Stimulated activated CD4-positive, alpha-beta T cell treated with anti-CD3 and anti-CD28 coated beads, Interleukin-4, amount 100 ng/mL, for 24 hours (primary cell): ENCODE results near the gene PHF21B.
"Not testable (repeated sequence)": the region's sequence is repeated elsewhere in the genome, so short reads cannot be mapped to it uniquely, and the experiment has no call there.

ENCODE experiments used
- DNase-seq: peaks from one replicate; pipeline ENCODE4 v3.0.0-alpha.2; 2020

The PHF21B gene

GRCh38 chr22:44862981-44863860 lies 146.6 kb downstream of the PHF21B start:
- DNase-seq, result no peak

- no peak for DNase-seq
Measured at GRCh38 chr22:44862281-44862680, 147.5 kb downstream of the PHF21B start.

- no peak for DNase-seq
Measured at GRCh38 chr22:44861245-44861644, 148.6 kb downstream of the PHF21B start.

GRCh38 chr22:44860311-44860710 lies 149.5 kb downstream of the PHF21B start:
- DNase-seq, result no peak

- DNase-seq, result no peak
Measured at GRCh38 chr22:44859641-44860040, 150.2 kb downstream of the PHF21B start.

- DNase-seq, result not testable (repeated sequence)
Measured at GRCh38 chr22:44858819-44859218, 151.0 kb downstream of the PHF21B start.

- DNase-seq, result peak; percentile 9
Measured at GRCh38 chr22:44855855-44856254, 153.9 kb downstream of the PHF21B start.

- DNase-seq, result not testable (repeated sequence)
Measured at GRCh38 chr22:44854641-44855040, 155.2 kb downstream of the PHF21B start.

GRCh38 chr22:44850946-44851345 lies 158.9 kb downstream of the PHF21B start:
- no peak for DNase-seq

- DNase-seq, result no peak
Measured at GRCh38 chr22:44848791-44849420, 160.9 kb downstream of the PHF21B start.

- no peak for DNase-seq
Measured at GRCh38 chr22:44848296-44848741, 161.5 kb downstream of the PHF21B start.

GRCh38 chr22:44847892-44848291 lies 161.9 kb downstream of the PHF21B start:
- DNase-seq, result no peak

GRCh38 chr22:44847380-44847779 lies 162.4 kb downstream of the PHF21B start:
- no peak for DNase-seq

GRCh38 chr22:44846726-44847275 lies 163.0 kb downstream of the PHF21B start:
- DNase-seq, result no peak

- no peak for DNase-seq
Measured at GRCh38 chr22:44845796-44846720, 163.7 kb downstream of the PHF21B start.

- no peak for DNase-seq
Measured at GRCh38 chr22:44845191-44845590, 164.6 kb downstream of the PHF21B start.

- DNase-seq, result no peak
Measured at GRCh38 chr22:44842417-44842816, 167.4 kb downstream of the PHF21B start.

GRCh38 chr22:44840611-44841322 lies 169.0 kb downstream of the PHF21B start:
- DNase-seq, result no peak

- no peak for DNase-seq
Measured at GRCh38 chr22:44839721-44840120, 170.1 kb downstream of the PHF21B start.

- DNase-seq, result no peak
Measured at GRCh38 chr22:44839061-44839460, 170.7 kb downstream of the PHF21B start.

- DNase-seq, result no peak
Measured at GRCh38 chr22:44838316-44839016, 171.3 kb downstream of the PHF21B start.
